MM.1S (cell line): ENCODE data around the gene DNAH8.

Experiments used
- EZH2 ChIP-seq: fragments of 300-600 bp; sonication (generic); optimal IDR thresholded peaks from 2 replicates; pipeline ENCODE3; 2017; ENCODE audit warnings: low read depth, mild to moderate bottlenecking, antibody characterized with exemption, low read length, mixed read lengths
- EZH2phosphoT487 ChIP-seq: fragments of 300-600 bp; sonication (generic); IDR thresholded peaks from 2 replicates; pipeline ENCODE4 v1.6.1; 2018; ENCODE audit warnings: antibody characterized with exemption, low read length
- TF ChIP-seq, protein P1 (sequence below): fragments of 300-600 bp; sonication (generic); IDR thresholded peaks from 2 replicates; pipeline ENCODE4 v1.5.1; 2016; ENCODE audit warnings: antibody characterized with exemption, low read length, mixed read lengths

- TF ChIP-seq EZH2phosphoT487 (no peak), EZH2 (no peak)
- TF ChIP-seq, protein P1, sequence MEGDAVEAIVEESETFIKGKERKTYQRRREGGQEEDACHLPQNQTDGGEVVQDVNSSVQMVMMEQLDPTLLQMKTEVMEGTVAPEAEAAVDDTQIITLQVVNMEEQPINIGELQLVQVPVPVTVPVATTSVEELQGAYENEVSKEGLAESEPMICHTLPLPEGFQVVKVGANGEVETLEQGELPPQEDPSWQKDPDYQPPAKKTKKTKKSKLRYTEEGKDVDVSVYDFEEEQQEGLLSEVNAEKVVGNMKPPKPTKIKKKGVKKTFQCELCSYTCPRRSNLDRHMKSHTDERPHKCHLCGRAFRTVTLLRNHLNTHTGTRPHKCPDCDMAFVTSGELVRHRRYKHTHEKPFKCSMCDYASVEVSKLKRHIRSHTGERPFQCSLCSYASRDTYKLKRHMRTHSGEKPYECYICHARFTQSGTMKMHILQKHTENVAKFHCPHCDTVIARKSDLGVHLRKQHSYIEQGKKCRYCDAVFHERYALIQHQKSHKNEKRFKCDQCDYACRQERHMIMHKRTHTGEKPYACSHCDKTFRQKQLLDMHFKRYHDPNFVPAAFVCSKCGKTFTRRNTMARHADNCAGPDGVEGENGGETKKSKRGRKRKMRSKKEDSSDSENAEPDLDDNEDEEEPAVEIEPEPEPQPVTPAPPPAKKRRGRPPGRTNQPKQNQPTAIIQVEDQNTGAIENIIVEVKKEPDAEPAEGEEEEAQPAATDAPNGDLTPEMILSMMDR, result no peak
Observed at GRCh38 chr6:38982470-38982869, 267.4 kb downstream of the DNAH8 start.
